Astrocyte (in vitro differentiated cells and primary cell): ENCODE data around the gene USP48. TPM values are rescaled to one million over a fixed set of nuclear protein-coding genes. Genes with fewer than 3 reads are reported as not detected.
A peak's percentile ranks its signal among the peaks of the same experiment; 100 is the strongest.

Experiments
- DNase-seq: peaks from one replicate; pipeline ENCODE4 v3.0.0-alpha.2; 2010; ENCODE audit warnings: low read depth
- FAIRE-seq: peaks from 2 replicates; lab custom pipeline; 2011; peaks lifted over from hg19 to GRCh38; lab: Jason Lieb, UNC
- H2AFZ ChIP-seq: 2 replicates; pipeline ENCODE4 v1.6.0; 2012; ENCODE audit warnings: low read depth, low read length, inconsistent platforms
- H3K27ac ChIP-seq: 2 replicates; pipeline ENCODE4 v1.5.1; 2011; ENCODE audit warnings: low read depth, low read length, inconsistent platforms
- H3K27me3 ChIP-seq: 2 replicates; pipeline ENCODE4 v1.6.0; 2011; ENCODE audit warnings: low read length, inconsistent platforms; ENCODE audit not compliant: insufficient read depth
- H3K36me3 ChIP-seq: 2 replicates; pipeline ENCODE4 v1.5.1; 2011; ENCODE audit warnings: low read length, inconsistent platforms; ENCODE audit not compliant: insufficient read depth
- H3K4me1 ChIP-seq: 2 replicates; pipeline ENCODE4 v1.5.1; 2011; ENCODE audit warnings: low read length, inconsistent platforms; ENCODE audit not compliant: insufficient read depth
- H3K4me2 ChIP-seq: 2 replicates; pipeline ENCODE4 v1.6.0; 2012; ENCODE audit warnings: low read length, inconsistent platforms
- H3K4me3 ChIP-seq: 2 replicates; pipeline ENCODE4 v1.5.1; 2011; ENCODE audit warnings: low read depth, mild to moderate bottlenecking, low read length, inconsistent platforms; ENCODE audit not compliant: insufficient read depth
- H3K79me2 ChIP-seq: 2 replicates; pipeline ENCODE4 v1.6.0; 2012; ENCODE audit warnings: mild to moderate bottlenecking, low read length, inconsistent platforms; ENCODE audit not compliant: insufficient read depth
- H3K9ac ChIP-seq: 2 replicates; pipeline ENCODE4 v1.6.0; 2012; ENCODE audit warnings: mild to moderate bottlenecking, low read length, inconsistent platforms
- H3K9me3 ChIP-seq: 2 replicates; pipeline ENCODE4 v1.5.1; 2012; ENCODE audit warnings: low read depth, mild to moderate bottlenecking, low read length, inconsistent platforms; ENCODE audit not compliant: insufficient read depth
- H4K20me1 ChIP-seq: 2 replicates; pipeline ENCODE4 v1.6.0; 2012; ENCODE audit warnings: low read length, inconsistent platforms; ENCODE audit not compliant: insufficient read depth
- H3K27ac Mint-ChIP-seq: one replicate; pipeline ENCODE4 v1.8.0; 2021; ENCODE audit warnings: mild to moderate bottlenecking, mixed read lengths; ENCODE audit not compliant: unreplicated experiment
- H3K27me3 Mint-ChIP-seq: one replicate; pipeline ENCODE4 v1.8.0; 2021; ENCODE audit warnings: low read depth, mixed read lengths; ENCODE audit not compliant: unreplicated experiment
- H3K36me3 Mint-ChIP-seq: one replicate; pipeline ENCODE4 v1.8.0; 2021; ENCODE audit warnings: low read depth, mixed read lengths; ENCODE audit not compliant: unreplicated experiment
- H3K4me1 Mint-ChIP-seq: one replicate; pipeline ENCODE4 v1.8.0; 2021; ENCODE audit warnings: low read depth, mixed read lengths; ENCODE audit not compliant: unreplicated experiment
- H3K4me3 Mint-ChIP-seq: one replicate; pipeline ENCODE4 v1.8.0; 2021; ENCODE audit warnings: mild to moderate bottlenecking, moderate library complexity, mixed read lengths; ENCODE audit not compliant: unreplicated experiment
- H3K9me3 Mint-ChIP-seq: one replicate; pipeline ENCODE4 v1.8.0; 2021; ENCODE audit warnings: mild to moderate bottlenecking, mixed read lengths; ENCODE audit not compliant: unreplicated experiment
- EZH2 ChIP-seq: IDR thresholded peaks from 2 replicates; pipeline ENCODE4 v1.6.1; 2012; ENCODE audit warnings: mild to moderate bottlenecking, low read length, inconsistent platforms; ENCODE audit not compliant: insufficient read depth
- total RNA-seq: library from RNA; stranded (reverse); gene quantifications from 2 replicates; pipeline ENCODE4 v1.2.1, GENCODE V29; 2021
- TF ChIP-seq, protein P1 (sequence below): IDR thresholded peaks from 2 replicates; pipeline ENCODE4 v1.5.1; 2011; ENCODE audit warnings: low read depth, mild to moderate bottlenecking, inconsistent platforms, low read length, moderate library complexity; ENCODE audit not compliant: insufficient read depth

USP48 gene
- total RNA-seq, 1 donor from 2014 or later, result 85.7 TPM

DNA sequence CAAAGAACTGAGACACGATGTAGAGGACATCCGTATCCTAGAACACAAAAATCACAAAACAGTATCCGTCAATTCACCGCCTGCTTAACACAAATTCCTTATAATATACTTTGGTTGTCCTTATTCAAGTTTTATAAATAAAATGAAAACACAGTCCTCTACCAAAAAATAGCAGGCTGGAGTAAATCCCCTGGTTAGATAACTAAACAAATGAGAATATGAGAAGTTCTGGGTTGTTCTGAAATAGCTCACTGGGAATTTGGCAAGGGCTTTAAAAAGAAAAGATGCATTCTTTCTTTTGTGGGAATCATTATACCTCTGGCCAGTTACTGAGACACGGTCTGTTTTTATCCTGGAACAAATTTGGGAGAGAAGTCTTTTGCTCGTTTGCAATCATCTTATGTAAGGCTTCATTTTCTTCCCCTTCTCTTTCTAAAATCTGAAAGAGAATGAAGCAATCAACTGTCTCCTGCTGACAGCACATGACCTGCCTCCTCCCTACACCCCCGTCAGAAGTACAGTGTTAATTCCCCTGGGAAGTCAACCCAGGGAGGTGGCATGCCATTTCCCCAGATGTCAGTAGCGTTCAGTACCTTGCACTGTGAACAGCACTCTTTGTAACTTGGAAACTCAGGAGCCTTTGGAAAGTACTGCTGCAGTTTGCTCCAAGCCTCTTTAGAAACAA is 76.7 kb downstream of the USP48 start:
- TF ChIP-seq, protein P1, sequence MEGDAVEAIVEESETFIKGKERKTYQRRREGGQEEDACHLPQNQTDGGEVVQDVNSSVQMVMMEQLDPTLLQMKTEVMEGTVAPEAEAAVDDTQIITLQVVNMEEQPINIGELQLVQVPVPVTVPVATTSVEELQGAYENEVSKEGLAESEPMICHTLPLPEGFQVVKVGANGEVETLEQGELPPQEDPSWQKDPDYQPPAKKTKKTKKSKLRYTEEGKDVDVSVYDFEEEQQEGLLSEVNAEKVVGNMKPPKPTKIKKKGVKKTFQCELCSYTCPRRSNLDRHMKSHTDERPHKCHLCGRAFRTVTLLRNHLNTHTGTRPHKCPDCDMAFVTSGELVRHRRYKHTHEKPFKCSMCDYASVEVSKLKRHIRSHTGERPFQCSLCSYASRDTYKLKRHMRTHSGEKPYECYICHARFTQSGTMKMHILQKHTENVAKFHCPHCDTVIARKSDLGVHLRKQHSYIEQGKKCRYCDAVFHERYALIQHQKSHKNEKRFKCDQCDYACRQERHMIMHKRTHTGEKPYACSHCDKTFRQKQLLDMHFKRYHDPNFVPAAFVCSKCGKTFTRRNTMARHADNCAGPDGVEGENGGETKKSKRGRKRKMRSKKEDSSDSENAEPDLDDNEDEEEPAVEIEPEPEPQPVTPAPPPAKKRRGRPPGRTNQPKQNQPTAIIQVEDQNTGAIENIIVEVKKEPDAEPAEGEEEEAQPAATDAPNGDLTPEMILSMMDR, result no peak
- no peak for TF ChIP-seq EZH2
- H3K27ac ChIP-seq, result no peak overlapping the region
- H3K27me3 Mint-ChIP-seq, result no peaks in the 10 kb centered on the region
- peaks cover 14% of the 10 kb centered on the region for H3K36me3 Mint-ChIP-seq
- peaks cover 31% of the 10 kb centered on the region for H3K4me1 Mint-ChIP-seq
- FAIRE-seq, result no peak
- no peaks in the 10 kb centered on the region for H3K9me3 Mint-ChIP-seq
- no peak overlapping the region for H3K4me3 Mint-ChIP-seq
- H3K36me3 ChIP-seq, result peaks cover 23% of the 10 kb centered on the region
- H3K4me2 ChIP-seq, result no peak overlapping the region
- DNase-seq, result no peak
- no peaks in the 10 kb centered on the region for H3K79me2 ChIP-seq
- H3K4me3 ChIP-seq, result no peak overlapping the region
- H3K27ac Mint-ChIP-seq, result no peak overlapping the region
- H3K9ac ChIP-seq, result no peak overlapping the region
- H3K4me1 ChIP-seq, result peaks cover 12% of the 10 kb centered on the region
- no peaks in the 10 kb centered on the region for H3K9me3 ChIP-seq
- no peaks in the 10 kb centered on the region for H3K27me3 ChIP-seq
- H4K20me1 ChIP-seq, result peaks cover 38% of the 10 kb centered on the region
- no peak overlapping the region for H2AFZ ChIP-seq

DNA sequence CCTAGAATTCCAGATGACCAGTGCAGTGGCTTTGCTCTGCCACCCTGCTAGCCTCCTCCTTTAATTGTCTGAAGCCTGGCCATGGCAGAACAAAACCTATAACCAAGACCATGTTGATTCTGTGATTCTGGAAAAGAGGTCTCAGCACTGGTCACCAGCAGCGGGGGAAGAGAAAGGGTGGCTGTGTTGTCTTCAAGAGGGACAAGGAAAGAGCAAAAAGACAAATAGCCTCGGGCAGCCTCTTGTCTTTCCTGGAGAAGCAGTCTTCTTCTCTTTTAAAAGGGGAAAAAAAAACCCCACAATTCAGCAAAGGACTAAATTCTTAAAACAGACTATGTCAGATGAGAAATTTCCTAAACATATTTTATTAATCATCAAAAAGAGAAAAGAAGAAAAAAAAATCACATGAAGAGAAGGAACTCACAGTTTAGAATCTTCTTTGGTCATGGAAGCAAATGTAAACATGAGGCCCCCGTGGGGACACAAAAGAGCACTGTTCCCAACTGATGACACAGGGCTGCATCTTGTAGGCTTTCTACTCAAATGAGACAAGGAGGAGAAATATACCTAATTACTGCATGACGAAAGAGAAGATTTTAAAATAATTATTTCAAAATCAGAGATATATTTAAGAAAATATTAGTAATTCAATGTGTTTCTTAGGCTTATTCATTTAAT is 77.5 kb downstream of the USP48 start:
- H3K9me3 Mint-ChIP-seq, result no peaks in the 10 kb centered on the region
- no peak overlapping the region for H3K9ac ChIP-seq
- no peaks in the 10 kb centered on the region for H3K27me3 ChIP-seq
- H3K79me2 ChIP-seq, result no peaks in the 10 kb centered on the region
- H3K4me1 Mint-ChIP-seq, result peaks cover 31% of the 10 kb centered on the region
- no peaks in the 10 kb centered on the region for H3K9me3 ChIP-seq
- FAIRE-seq, result no peak
- H3K4me3 Mint-ChIP-seq, result no peak overlapping the region
- peaks cover 12% of the 10 kb centered on the region for H3K4me1 ChIP-seq
- no peak overlapping the region for H3K4me2 ChIP-seq
- H2AFZ ChIP-seq, result no peak overlapping the region
- H3K4me3 ChIP-seq, result no peak overlapping the region
- no peaks in the 10 kb centered on the region for H3K27me3 Mint-ChIP-seq
- peaks cover 17% of the 10 kb centered on the region for H3K36me3 Mint-ChIP-seq
- no peak for TF ChIP-seq EZH2
- TF ChIP-seq, protein P1, result no peak
- peaks cover 36% of the 10 kb centered on the region for H4K20me1 ChIP-seq
- H3K36me3 ChIP-seq, result peaks cover 25% of the 10 kb centered on the region
- no peak overlapping the region for H3K27ac ChIP-seq
- DNase-seq, result no peak
- H3K27ac Mint-ChIP-seq, result no peak overlapping the region

DNA sequence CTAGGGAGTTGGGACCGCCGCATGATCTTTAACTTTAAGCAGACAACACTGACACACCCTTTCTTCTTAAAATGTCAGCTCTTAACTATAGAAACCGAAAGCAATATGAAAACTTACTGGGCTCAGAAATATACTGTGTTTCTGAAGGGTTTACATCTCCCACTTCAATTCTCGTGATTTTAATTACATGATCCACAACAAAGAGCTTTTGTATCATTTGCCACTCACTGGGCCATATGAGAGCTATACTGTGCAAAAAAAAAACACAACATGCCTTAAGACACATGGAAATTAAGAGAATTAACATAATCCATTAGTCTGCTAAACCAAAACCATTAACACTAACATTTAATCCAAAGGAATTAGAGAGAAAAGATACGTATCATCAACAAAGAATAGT is 78.8 kb downstream of the USP48 start:
- H3K4me2 ChIP-seq, result no peak overlapping the region
- no peak overlapping the region for H3K9ac ChIP-seq
- TF ChIP-seq, protein P1, result no peak
- TF ChIP-seq EZH2, result no peak
- Mint-ChIP-seq H3K27ac (no peak overlapping the region), H3K4me1 (peaks cover 31% of the 10 kb centered on the region), H3K4me3 (no peak overlapping the region), H3K27me3 (no peaks in the 10 kb centered on the region), H3K9me3 (no peaks in the 10 kb centered on the region), H3K36me3 (peaks cover 20% of the 10 kb centered on the region)
- no peak for DNase-seq
- H3K79me2 ChIP-seq, result no peaks in the 10 kb centered on the region
- H3K4me1 ChIP-seq, result peaks cover 12% of the 10 kb centered on the region
- FAIRE-seq, result no peak
- H3K36me3 ChIP-seq, result peaks cover 25% of the 10 kb centered on the region
- no peak overlapping the region for H3K4me3 ChIP-seq
- peak overlapping the region; percentile 65 for H3K27ac ChIP-seq
- no peak overlapping the region for H2AFZ ChIP-seq
- H3K27me3 ChIP-seq, result no peaks in the 10 kb centered on the region
- H3K9me3 ChIP-seq, result no peaks in the 10 kb centered on the region
- peaks cover 29% of the 10 kb centered on the region for H4K20me1 ChIP-seq
